OCI-LY1 (cell line): ENCODE results near the gene TMED10.

Experiments used
- H2AFZ ChIP-seq: fragments of 200-600 bp; sonication (generic), shearing (Covaris generic); 2 replicates; pipeline ENCODE4 v1.6.0; 2014; ENCODE audit warnings: antibody characterized with exemption, mild to moderate bottlenecking, low read length
- H3F3A ChIP-seq: fragments of 200-600 bp; sonication (generic), shearing (Covaris generic); 2 replicates; pipeline ENCODE4 v1.6.0; 2014; ENCODE audit warnings: mild to moderate bottlenecking, antibody characterized with exemption, low read length, moderate library complexity; ENCODE audit not compliant: insufficient read depth
- H3K27ac ChIP-seq: fragments of 200-600 bp; sonication (generic); 2 replicates; pipeline ENCODE4 v1.5.1; 2014; ENCODE audit warnings: low read length, mixed run types, mild to moderate bottlenecking, low read depth; ENCODE audit not compliant: poor library complexity, severe bottlenecking
- H3K27me3 ChIP-seq: fragments of 200-600 bp; sonication (generic); 2 replicates; pipeline ENCODE4 v1.6.0; 2014; ENCODE audit warnings: antibody characterized with exemption, mild to moderate bottlenecking, low read length, moderate library complexity; ENCODE audit not compliant: insufficient read depth
- H3K36me3 ChIP-seq: fragments of 200-600 bp; sonication (generic); 2 replicates; pipeline ENCODE4 v1.6.1; 2014; ENCODE audit warnings: mild to moderate bottlenecking, antibody characterized with exemption, low read length, moderate library complexity, mixed read lengths; ENCODE audit not compliant: insufficient read depth
- H3K4me1 ChIP-seq: fragments of 200-600 bp; sonication (generic); 2 replicates; pipeline ENCODE4 v1.5.1; 2014; ENCODE audit warnings: mild to moderate bottlenecking, low read length, moderate library complexity; ENCODE audit not compliant: insufficient read depth, severe bottlenecking
- H3K4me2 ChIP-seq: fragments of 200-600 bp; sonication (generic), shearing (Covaris generic); 2 replicates; pipeline ENCODE4 v1.6.1; 2014; ENCODE audit warnings: low read length
- H3K4me3 ChIP-seq: fragments of 200-600 bp; sonication (generic); 2 replicates; pipeline ENCODE4 v1.5.1; 2014; ENCODE audit warnings: low read length, low read depth, mild to moderate bottlenecking, mixed read lengths; ENCODE audit not compliant: poor library complexity, severe bottlenecking
- H3K79me2 ChIP-seq: fragments of 200-600 bp; shearing (Covaris generic); 2 replicates; pipeline ENCODE4 v1.6.1; 2016; ENCODE audit warnings: mixed run types, low read length, mixed read lengths; ENCODE audit not compliant: insufficient read depth
- H3K9ac ChIP-seq: fragments of 200-600 bp; sonication (generic), shearing (Covaris generic); 2 replicates; pipeline ENCODE4 v1.6.1; 2014; ENCODE audit warnings: mild to moderate bottlenecking, low read length, mixed read lengths
- H3K9me2 ChIP-seq: fragments of 200-600 bp; sonication (generic), shearing (Covaris generic); 2 replicates; pipeline ENCODE4 v1.6.1; 2014; ENCODE audit warnings: low read depth, mild to moderate bottlenecking, low read length, mixed read lengths
- H3K9me3 ChIP-seq: fragments of 200-600 bp; shearing (Covaris generic); 2 replicates; pipeline ENCODE4 v1.6.1; 2014; ENCODE audit warnings: low read length, mixed read lengths
- H4K20me1 ChIP-seq: fragments of 200-600 bp; sonication (generic), shearing (Covaris generic); 2 replicates; pipeline ENCODE4 v1.6.0; 2016; ENCODE audit warnings: mild to moderate bottlenecking, low read length; ENCODE audit not compliant: insufficient read depth
- EZH2 ChIP-seq: fragments of 200-600 bp; sonication (generic), shearing (Covaris generic); IDR thresholded peaks from 2 replicates; pipeline ENCODE4 v1.8.0; 2017; ENCODE audit warnings: borderline replicate concordance, mixed run types, mild to moderate bottlenecking, antibody characterized with exemption, low read length, moderate library complexity, mixed read lengths
- TF ChIP-seq, protein P1 (sequence below): fragments of 200-600 bp; sonication (generic), shearing (Covaris generic); IDR thresholded peaks from 2 replicates; pipeline ENCODE4 v1.5.1; 2017; ENCODE audit warnings: mild to moderate bottlenecking, antibody characterized with exemption, low read length, moderate library complexity, mixed read lengths

Gene TMED10

DNA sequence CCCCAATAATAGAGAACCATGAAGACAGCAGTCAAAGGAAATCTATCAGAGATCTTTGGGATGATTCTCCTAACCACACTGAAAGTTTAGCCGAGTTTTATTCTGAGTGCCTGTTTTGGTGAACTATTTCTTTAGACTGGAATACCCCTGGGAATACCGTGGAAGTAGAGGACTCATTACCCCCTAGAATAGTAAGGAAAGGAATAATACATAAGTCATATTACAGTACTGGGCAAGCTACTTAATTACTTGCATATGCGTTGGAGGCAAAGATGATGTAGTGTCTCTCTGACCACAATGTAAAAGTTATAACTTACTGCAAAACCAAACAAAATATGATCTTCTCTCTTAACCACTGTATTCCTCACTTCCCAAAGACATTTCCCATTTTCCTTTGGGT, 81.5 kb downstream of the TMED10 start:
- Histone ChIP-seq H3K27me3 (no peaks in the 10 kb centered on the region), H3K9me3 (no peaks in the 10 kb centered on the region), H2AFZ (no peak overlapping the region), H3K4me3 (no peak overlapping the region), H3K9ac (no peak overlapping the region), H3K36me3 (peaks cover 77% of the 10 kb centered on the region), H3K4me2 (no peak overlapping the region), H4K20me1 (no peaks in the 10 kb centered on the region), H3K4me1 (no peaks in the 10 kb centered on the region), H3K9me2 (no peaks in the 10 kb centered on the region), H3F3A (no peaks in the 10 kb centered on the region), H3K27ac (no peak overlapping the region), H3K79me2 (no peaks in the 10 kb centered on the region)
- TF ChIP-seq EZH2 = no peak
- TF ChIP-seq, protein P1, sequence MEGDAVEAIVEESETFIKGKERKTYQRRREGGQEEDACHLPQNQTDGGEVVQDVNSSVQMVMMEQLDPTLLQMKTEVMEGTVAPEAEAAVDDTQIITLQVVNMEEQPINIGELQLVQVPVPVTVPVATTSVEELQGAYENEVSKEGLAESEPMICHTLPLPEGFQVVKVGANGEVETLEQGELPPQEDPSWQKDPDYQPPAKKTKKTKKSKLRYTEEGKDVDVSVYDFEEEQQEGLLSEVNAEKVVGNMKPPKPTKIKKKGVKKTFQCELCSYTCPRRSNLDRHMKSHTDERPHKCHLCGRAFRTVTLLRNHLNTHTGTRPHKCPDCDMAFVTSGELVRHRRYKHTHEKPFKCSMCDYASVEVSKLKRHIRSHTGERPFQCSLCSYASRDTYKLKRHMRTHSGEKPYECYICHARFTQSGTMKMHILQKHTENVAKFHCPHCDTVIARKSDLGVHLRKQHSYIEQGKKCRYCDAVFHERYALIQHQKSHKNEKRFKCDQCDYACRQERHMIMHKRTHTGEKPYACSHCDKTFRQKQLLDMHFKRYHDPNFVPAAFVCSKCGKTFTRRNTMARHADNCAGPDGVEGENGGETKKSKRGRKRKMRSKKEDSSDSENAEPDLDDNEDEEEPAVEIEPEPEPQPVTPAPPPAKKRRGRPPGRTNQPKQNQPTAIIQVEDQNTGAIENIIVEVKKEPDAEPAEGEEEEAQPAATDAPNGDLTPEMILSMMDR = no peak

- Histone ChIP-seq H3K4me1 (no peaks in the 10 kb centered on the region), H4K20me1 (no peaks in the 10 kb centered on the region), H3K9me3 (no peaks in the 10 kb centered on the region), H3K9ac (no peak overlapping the region), H3K4me2 (no peak overlapping the region), H3K9me2 (no peaks in the 10 kb centered on the region), H3K36me3 (peaks cover 65% of the 10 kb centered on the region), H3K79me2 (no peaks in the 10 kb centered on the region), H3F3A (no peaks in the 10 kb centered on the region), H2AFZ (no peak overlapping the region), H3K27me3 (no peaks in the 10 kb centered on the region), H3K4me3 (no peak overlapping the region), H3K27ac (no peak overlapping the region)
- TF ChIP-seq EZH2 = no peak
- TF ChIP-seq, protein P1 = no peak
Measured at GRCh38 chr14:75092698-75093097, 83.7 kb downstream of the TMED10 start.

- H3K9me3 ChIP-seq = no peaks in the 10 kb centered on the region
- no peak overlapping the region for H3K4me2 ChIP-seq
Measured at GRCh38 chr14:75091251-75091650, 85.2 kb downstream of the TMED10 start.

More at GRCh38 chr14:75091251-75091650, 85.2 kb downstream of the TMED10 start:
- H3F3A ChIP-seq = no peaks in the 10 kb centered on the region
- H2AFZ ChIP-seq = no peak overlapping the region
- H4K20me1 ChIP-seq = no peaks in the 10 kb centered on the region
- H3K4me1 ChIP-seq = no peaks in the 10 kb centered on the region
- H3K79me2 ChIP-seq = no peaks in the 10 kb centered on the region
- H3K4me3 ChIP-seq = no peak overlapping the region
- TF ChIP-seq EZH2 = no peak
- TF ChIP-seq, protein P1 = no peak
- no peaks in the 10 kb centered on the region for H3K27me3 ChIP-seq
- H3K36me3 ChIP-seq = peaks cover 65% of the 10 kb centered on the region
- H3K27ac ChIP-seq = no peak overlapping the region
- no peak overlapping the region for H3K9ac ChIP-seq
- no peaks in the 10 kb centered on the region for H3K9me2 ChIP-seq
